GM19324 (cell line): ENCODE data around the gene RPRD2.
"Not testable (repeated sequence)": the region's sequence is repeated elsewhere in the genome, so short reads cannot be mapped to it uniquely, and the experiment has no call there.

ENCODE experiments used
- ATAC-seq: cut with Tn5 transposase; IDR thresholded peaks from one replicate; pipeline ENCODE4 v1.9.1; 2021; ENCODE audit warnings: mild to moderate bottlenecking, moderate library complexity; ENCODE audit not compliant: unreplicated experiment, low FRiP score

Gene RPRD2

DNA sequence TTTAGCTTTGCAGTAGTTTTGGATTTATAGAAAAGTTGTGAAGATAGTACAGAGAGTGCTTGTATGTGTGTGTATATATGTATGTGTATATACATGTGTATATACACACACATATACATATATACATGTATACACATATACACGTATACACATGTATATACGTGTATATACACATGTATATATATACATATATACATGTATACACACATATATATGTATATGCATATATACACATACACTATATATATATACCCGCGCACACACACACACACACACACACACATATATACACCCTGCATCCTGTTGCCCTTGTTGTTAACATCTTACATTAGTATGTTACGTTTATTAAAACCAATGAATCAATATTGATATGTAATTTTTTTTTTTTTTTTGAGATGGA, 24.3 kb downstream of the RPRD2 start:
- no peak for ATAC-seq

DNA sequence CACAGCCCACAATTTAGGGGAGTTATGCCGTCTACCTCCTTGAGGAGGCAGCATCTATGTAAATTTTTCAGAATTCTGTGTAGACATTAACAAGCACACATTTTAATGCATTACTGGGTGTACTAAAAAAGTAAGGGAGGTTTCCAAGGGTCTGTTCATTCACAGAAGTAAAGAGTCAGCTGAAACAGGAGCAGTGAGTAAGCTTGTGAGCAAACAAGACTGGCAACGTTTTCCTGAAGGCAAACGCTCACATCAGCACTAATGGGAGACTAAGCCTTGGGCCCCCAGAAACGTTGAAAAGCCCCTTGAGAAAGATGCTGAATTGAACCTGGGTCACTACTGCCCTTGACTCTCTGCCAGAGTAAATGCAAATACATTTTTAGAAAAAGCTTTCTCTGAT, 25.7 kb downstream of the RPRD2 start:
- no peak for ATAC-seq

DNA sequence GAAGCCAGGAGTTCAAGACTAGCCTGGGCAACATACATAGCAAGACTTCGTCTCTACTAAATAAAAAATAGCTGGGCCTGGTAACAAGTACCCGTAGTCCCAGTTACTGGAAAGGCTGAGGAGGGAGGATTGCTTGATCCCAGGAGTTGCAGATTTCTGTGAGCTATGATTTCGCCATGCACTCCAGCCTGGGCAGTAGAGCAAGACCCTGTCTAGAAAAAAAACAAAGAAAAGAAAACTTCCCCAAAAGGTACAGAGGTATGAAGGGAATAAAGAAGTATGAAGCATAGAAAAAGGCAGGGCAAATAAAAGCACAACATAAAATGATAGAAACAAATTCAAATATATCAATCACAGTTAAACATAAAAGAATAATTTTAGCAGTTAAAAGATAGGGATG, 28.7 kb downstream of the RPRD2 start:
- no peak for ATAC-seq

DNA sequence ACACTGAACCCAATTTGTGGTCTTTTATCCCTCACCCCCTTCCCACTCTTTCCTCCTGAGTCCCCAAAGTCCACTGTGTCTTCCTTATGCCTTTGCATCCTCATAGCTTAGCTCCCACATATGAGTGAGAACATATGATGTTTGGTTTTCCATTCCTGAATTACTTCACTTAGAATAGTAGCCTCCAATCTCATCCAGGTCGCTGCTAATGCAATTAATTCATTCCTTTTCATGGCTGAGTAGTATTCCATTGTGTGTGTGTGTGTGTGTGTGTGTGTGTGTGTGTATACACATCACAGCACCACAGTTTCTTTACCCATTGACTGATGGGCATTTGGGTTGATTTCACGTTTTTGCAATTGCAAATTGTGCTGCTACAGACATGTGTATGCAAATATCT, 31.2 kb downstream of the RPRD2 start:
- ATAC-seq, result not testable (repeated sequence)

DNA sequence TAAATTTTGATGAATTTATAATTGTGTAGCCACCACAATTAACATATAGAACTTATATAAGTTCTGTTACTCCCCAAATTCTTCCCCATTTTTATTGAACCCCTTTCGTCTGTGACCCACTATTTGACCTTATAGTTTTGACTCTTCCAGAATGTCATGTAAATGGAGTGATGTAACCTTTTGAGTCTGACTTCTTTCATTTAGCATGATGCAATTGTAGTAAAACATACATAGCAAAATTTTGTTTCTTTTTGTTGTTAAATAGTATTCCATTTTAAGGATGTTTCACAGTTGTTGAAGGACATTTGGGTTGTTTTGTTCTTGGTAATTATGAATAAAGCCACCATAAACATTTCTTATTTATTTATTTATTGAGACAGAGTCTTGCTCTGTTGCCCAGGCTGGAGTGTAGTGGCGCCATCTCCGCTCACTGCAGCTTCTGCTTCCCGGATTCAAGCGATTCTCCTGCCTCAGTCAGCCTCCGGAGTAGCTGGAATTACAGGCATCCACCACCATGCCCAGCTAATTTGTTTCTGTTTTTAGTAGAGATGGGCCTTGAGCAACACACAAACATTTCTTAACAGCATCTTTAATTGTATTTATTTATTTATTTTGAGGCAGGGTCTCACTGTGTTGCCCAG, 33.6 kb downstream of the RPRD2 start:
- no peak for ATAC-seq

DNA sequence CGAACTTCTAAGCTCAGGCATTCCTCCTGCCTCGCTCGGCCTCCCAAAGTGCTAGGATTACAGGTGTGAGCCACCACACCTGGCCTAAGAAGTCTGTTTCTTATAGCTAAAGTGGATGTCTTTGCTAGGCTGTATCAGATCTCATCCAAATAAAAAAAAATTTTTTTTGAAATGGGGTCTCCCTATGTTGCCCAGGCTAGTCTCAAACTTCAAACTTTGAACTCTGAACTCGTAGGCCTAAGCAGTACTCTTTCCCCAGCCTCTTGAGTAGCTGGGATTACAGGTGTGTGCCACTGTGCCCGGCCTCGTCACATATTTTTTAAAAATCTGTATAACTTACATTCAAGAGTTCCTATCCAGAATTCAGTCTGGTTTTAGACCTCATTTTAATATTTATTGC, 40.5 kb downstream of the RPRD2 start:
- ATAC-seq, result no peak

DNA sequence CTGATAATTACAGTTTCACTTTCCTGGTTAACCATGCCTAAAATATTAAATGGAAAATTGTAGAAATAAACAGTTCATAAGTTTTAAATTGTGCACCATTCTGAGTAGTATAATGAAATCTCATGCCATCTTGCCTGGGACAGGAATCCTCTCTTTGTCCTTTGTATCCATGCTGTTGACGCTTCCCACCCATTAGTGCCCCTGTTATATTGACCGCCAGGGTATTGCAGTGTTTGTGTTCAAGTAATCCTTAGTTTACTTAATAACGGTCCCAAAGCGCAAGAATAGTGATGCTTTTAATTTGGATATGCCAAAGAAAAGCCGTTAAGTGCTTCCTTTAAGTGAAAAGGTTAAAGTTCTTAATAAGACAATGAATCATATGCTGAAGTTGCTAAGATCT, 41.7 kb downstream of the RPRD2 start:
- no peak for ATAC-seq

DNA sequence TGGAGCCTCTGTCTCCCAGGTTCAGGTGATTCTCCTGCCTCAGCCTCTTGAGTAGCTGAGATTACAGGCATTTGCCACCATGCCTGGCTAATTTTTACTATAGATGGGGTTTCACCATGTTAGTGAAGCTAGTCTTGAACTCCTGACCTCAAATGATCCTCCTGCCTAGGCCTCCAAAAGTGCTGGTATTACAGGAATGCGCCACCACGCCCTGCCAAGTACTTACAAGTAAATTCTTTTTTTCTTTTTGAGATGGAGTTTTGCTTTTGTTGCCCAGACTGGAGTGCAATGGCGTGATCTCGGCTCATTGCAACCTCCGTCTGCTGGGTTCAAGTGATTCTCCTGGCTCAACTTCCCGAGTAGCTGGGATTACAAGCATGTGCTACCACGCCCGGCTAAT, 42.5 kb downstream of the RPRD2 start:
- no peak for ATAC-seq

DNA sequence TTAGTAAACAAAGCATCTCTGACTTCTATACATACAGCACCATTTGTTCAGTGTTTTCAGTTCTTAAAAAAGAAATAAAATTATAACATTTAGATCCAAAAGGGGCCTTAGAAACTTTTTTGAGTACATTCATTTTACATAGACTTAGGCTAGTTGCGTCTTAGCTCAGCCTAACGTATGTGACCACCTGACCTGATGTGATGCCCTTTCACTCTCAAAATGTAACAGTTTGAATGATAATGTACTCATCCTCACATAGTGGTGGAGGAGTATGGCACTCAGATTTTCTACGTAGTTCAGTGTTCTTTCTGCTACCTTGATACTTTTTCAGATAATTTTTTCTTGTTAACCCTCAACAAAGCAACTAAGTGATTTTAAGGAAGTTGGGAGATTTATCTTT, 43.4 kb downstream of the RPRD2 start:
- no peak for ATAC-seq

DNA sequence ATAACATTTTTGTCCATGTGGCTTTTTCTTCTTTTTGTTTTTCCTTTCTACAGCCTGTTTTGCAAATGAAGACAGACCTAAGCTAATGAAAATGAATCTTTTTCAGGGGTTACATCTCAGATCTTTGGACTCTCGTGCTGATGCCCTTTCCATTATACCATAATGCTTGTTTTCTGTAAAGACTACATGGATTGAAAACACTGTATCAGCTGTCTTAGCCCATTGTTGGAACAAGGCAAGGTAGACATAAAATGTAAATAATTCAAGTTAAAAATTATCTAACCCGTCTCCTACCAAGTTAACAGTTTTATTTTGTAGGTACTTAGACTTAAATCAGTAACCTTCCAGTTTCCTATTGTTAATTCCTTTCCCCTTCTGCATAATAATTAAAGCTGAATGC, 44.9 kb downstream of the RPRD2 start:
- no peak for ATAC-seq

DNA sequence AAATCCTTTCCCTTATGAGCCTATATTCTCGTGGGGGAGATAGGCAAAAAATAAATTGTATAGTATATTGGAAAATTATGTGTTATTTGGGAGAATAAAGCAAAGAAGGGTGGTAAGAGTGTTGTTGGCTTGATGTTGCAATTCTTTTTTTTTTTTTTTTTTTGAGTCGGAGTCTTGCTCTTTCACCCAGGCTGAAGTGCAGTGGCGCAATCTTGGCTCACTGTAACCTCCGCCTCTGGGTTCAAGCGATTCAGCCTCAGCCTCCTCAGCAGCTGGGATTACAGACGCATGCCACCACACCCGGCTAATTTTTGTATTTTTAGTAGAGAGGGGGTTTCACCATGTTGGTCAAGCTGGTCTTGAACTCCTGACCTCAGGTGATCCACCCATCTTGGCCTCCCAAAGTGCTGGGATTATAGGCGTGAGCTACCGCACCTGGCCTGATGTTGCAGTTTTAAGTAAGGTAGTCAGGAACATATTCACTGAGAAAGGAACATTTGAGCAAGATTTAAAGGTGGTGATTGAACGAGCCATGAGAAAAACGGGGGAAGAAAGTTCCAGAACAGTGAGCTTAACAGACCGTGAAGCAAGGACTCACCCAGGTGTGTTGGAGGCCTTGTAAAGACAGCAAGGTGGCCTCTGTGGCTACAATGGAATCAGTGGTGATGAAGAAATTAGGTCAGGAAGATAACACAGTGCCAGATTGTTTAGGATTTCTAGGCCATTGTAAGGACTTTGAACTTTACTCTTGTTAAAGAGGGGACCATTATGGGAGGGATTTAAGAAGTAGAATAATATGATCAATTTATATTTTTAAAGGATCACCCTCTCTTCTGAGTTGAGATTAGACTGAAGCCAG, 45.8 kb downstream of the RPRD2 start:
- ATAC-seq, result no peak

DNA sequence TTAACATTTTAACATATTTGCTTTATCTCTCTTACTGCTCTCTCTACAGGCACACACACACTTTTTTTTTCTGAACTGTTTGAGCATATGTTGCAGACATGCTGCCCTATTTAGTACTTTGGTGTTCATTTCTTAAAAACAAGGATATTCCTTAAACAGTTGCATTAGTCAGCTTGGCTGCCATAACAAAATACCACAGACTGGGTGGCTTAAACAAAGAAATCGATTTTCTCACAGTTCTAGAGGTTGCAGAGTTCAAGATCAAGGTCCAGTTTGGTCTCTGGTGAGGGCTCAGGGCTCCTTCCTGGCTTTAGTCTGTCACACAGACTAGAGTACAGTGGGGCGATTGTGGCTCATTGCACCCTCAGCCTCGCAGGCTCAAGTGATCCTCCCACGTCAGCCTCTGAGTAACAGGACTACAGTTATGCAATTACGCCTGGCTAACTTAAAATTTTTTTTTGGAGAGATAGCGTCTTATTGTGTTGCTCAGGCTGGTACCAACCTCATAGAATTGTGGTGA, 46.7 kb downstream of the RPRD2 start:
- no peak for ATAC-seq

DNA sequence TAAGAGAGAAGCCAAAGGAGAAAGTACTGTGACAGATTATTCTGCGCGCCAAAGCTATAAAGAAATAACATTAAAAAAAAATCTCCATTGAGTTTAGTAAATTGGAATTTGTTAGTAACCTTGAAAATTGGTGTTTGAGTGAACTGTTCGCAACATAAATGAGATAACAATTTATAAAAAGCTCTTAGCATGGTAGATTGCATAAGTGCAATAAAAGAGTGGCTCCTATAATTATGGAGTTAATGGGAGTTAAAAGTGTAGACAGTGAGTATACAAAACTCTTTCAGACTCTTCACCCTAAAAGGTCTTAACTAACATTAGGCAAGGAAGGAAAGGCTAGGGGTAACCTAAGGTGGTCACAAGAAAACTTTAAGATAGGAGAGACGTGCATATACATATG, 50.6 kb downstream of the RPRD2 start:
- ATAC-seq, result no peak

DNA sequence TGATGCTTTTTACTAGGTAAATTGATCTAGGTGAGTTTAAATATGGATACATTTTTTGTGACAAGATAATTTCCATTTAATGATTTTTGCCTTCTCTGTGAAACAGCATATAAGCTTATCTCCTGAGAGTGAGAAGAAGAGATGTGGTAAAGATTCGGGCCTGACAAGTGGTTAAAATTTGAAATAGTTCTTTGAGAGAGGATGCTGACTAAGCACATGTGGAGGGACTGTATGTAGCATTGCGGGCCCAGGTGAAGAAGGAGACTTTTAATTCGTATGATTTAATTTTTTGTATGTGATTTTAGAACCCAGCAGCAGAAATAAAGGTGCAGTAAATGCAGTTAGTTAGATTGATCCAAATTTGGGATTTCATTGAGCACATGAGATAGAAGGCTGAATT, 51.9 kb downstream of the RPRD2 start:
- no peak for ATAC-seq

DNA sequence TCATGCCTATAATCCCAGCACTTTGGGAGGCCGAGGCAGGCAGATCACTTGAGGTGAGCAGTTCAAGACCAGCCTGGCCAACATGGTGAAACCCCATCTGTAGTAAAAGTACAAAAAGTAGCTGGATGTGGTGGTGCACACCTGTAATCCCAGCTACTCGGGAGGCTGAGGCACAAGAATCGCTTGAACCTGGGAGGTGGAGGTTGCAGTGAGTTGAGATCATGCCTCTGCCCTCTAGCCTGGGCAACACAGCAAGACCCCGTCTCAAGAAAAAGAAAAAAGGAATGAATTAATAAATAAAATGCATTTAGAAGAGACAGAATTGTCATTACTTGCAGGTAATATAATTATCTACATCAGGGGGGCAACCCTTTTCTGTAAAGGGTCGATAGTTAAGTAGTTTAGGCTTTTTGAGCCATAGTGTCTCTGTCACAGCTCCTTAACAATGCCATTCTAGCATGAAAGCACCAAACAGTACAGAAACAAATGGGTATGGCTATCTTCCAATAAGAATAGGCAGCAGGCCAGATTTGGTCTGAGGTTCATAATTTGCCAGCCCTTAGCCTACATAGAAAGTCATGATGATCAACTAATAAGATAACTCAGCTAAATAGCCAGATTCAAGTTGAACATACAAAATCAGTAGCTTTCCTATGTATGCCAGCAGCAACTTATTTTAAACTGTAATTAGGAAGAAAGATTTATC, 56.8 kb downstream of the RPRD2 start:
- no peak for ATAC-seq

DNA sequence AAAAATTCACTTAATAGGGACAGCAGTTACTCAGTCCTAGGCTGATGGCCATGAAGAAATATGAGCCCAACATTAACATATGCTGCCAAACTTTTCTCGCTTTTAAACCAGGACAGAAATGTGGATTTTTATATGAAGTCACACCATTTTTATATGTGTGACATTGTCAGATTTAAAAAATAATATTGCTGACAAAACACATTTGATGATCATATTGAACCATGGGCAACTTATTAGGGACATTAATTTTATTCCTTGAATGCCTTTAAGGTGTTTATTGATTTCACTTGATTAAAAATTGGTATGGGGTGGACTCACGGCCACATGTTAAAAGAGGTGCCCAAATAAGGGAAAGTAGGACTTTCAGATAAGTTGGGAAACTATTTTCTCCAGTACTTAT, 58.6 kb downstream of the RPRD2 start:
- ATAC-seq, result no peak

DNA sequence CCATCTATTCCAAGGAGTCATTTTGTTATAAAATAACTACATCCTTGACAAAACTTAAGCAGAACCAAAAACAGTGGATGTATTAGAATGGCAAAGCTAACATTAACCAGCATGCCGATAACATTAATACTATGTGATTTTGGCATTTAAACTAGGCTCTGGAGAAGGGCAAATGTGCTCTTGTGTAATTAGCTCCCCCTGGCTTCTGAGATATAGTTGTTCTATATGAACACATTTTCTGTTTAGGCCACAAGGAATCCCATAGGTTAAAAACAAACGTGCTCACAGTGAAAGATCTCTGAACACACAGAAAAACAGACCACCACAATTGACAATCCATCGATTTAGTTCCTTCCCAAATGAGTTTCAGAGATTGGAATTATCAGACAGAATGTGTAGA, 65.9 kb downstream of the RPRD2 start:
- no peak for ATAC-seq

DNA sequence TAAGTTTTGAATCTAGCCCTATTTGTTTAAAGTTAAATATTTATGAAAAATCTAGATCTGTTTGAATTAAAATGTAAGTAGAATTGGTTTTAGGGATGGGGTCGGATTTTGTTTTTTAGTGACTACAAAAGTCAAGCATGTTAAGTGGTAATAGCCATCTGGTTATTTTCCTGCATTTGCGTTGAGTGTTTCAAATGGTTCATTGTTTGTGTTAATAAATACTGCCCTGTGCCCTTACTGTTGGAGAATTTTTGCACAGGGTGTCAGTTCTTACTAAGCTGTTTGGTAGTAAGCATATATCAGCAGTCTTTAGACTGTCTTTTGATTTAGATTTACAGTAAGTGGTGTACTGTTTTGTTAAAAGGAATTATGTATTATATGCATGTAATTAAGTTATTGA, 77.2 kb downstream of the RPRD2 start:
- no peak for ATAC-seq

DNA sequence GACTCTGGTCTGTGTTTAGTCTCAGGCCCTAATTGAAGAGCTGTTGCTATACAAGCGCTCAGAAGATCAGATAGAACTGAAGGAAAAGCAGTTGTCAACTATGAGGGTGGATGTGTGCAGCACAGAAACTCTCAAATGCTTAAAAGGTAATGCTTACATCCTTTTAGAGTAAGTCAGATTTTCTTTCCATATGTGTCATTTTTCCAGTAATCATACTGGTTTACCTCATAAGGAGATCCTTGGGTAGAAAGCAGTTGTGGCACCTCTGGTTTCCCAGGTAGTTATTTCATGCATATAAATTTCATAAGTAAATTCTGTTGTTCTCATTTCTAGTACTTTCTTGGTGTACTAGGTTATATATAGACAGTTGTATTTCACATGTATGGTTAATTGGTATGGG, 80.3 kb downstream of the RPRD2 start:
- no peak for ATAC-seq

DNA sequence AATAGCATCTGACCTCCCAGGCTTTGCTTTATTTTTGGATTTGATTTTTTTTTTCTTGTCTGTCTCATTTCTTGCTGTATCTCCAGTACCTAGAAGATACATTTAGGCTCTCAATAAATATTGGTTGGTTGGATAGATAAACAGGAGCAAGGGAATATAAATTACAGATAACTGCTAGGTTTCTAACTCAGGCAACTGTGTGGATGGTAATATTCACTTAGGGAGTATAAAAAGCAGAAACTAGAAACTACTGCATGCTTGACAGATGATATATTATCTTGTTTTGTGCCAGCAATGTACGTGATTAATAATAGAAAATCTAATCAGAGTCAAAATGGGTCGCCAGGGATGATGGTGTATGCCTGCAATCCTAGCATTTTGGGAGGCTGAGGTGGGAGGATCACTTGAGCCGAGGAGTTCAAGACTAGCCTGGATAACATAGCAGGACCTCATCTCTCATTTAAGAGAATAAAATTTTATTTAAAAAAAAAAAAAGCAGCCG, 92.2 kb downstream of the RPRD2 start:
- ATAC-seq, result no peak

DNA sequence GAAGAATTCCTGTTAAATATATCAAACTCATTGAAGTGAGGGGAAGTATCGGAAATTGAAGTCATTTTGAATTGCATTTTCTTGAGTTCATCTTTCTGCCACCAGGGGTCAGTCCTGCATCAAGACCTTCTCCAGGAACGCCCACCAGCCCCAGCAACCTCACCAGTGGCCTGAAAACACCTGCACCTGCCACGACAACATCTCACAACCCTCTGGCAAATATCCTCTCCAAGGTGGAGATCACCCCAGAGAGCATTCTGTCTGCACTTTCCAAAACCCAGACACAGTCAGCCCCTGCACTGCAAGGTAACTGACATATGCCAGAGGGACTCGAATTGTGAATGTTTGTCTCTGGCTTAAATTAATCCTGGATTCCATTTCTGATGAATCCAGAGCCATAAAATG, 100.5 kb downstream of the RPRD2 start:
- no peak for ATAC-seq
